IMR-90 (cell line): ENCODE results near the gene PPM1H. TPM values are rescaled to one million over a fixed set of nuclear protein-coding genes. Genes with fewer than 3 reads are reported as not detected.

ENCODE experiments used
- ATAC-seq: fragments of 200-7000 bp; cut with Tn5 transposase; 2 replicates; pipeline ENCODE4 v1.9.1; 2020; ENCODE audit warnings: low read depth, mild to moderate bottlenecking, moderate library complexity
- BruUV-seq: library from RNA; stranded (reverse); fragments of 400-500 nt; replicated peaks from 2 replicates; lab custom pipeline; 2021; lab: Mats Ljungman, UMichigan
- CTCF ChIA-PET: fragments of 300-600 bp; formaldehyde crosslinking; extraction: SDS; loops from one replicate; lab custom pipeline; 2021; ENCODE audit warnings: antibody characterized with exemption; lab: Yijun Ruan, JAX
- POLR2A ChIA-PET: fragments of 300-600 bp; sonication (Branson Sonifier 250); formaldehyde crosslinking; loops from one replicate; lab custom pipeline; 2022; ENCODE audit warnings: antibody characterized with exemption; ENCODE audit not compliant: unreplicated experiment; lab: Charles Lee
- DNase-seq: peaks from one replicate; pipeline ENCODE4 v3.0.0; 2013
- H2AFZ ChIP-seq: replicated peaks from 2 replicates; pipeline ENCODE3; 2013; ENCODE audit warnings: low read length, mild to moderate bottlenecking; ENCODE audit not compliant: poor library complexity
- H2AK5ac ChIP-seq: 2 replicates; pipeline ENCODE4 v1.6.1; 2013; ENCODE audit warnings: low read depth, low read length, inconsistent platforms
- H2AK9ac ChIP-seq: replicated peaks from 2 replicates; pipeline ENCODE3; 2013; ENCODE audit warnings: mild to moderate bottlenecking, low read depth, low read length, moderate library complexity; ENCODE audit not compliant: poor library complexity
- H2BK120ac ChIP-seq: 2 replicates; pipeline ENCODE4 v1.6.1; 2013; ENCODE audit warnings: low read depth, low read length, inconsistent platforms
- H2BK15ac ChIP-seq: 3 replicates; pipeline ENCODE4 v1.6.1; 2013; ENCODE audit warnings: low read depth, low read length, inconsistent platforms
- H2BK20ac ChIP-seq: 2 replicates; pipeline ENCODE4 v1.6.1; 2013; ENCODE audit warnings: low read depth, mild to moderate bottlenecking, inconsistent platforms, low read length, moderate library complexity
- H2BK5ac ChIP-seq: 2 replicates; pipeline ENCODE4 v1.6.1; 2013; ENCODE audit warnings: mild to moderate bottlenecking, low read depth, low read length, inconsistent platforms; ENCODE audit not compliant: poor library complexity, severe bottlenecking
- H3K14ac ChIP-seq: replicated peaks from 2 replicates; pipeline ENCODE4 v1.6.1; 2013; ENCODE audit warnings: low read depth, low read length, inconsistent platforms
- H3K18ac ChIP-seq: 2 replicates; pipeline ENCODE4 v1.6.1; 2013; ENCODE audit warnings: low read depth, low read length, control low read depth
- H3K23ac ChIP-seq: 2 replicates; pipeline ENCODE4 v1.6.1; 2013; ENCODE audit warnings: low read depth, low read length, inconsistent platforms
- H3K27ac ChIP-seq: 2 replicates; pipeline ENCODE4 v1.5.1; 2013; ENCODE audit warnings: mild to moderate bottlenecking, control low read depth, low read length; ENCODE audit not compliant: insufficient read depth
- H3K27me3 ChIP-seq: 2 replicates; pipeline ENCODE4 v1.6.1; 2013; ENCODE audit warnings: low read length; ENCODE audit not compliant: control insufficient read depth, insufficient read depth
- H3K36me3 ChIP-seq: 2 replicates; pipeline ENCODE4 v1.6.1; 2013; ENCODE audit warnings: low read length, mixed read lengths; ENCODE audit not compliant: control insufficient read depth, insufficient read depth
- H3K4ac ChIP-seq: 2 replicates; pipeline ENCODE4 v1.6.1; 2013; ENCODE audit warnings: low read depth, low read length, inconsistent platforms
- H3K4me1 ChIP-seq: 2 replicates; pipeline ENCODE4 v1.6.1; 2013; ENCODE audit warnings: low read length, mixed read lengths; ENCODE audit not compliant: control insufficient read depth, insufficient read depth
- H3K4me2 ChIP-seq: 2 replicates; pipeline ENCODE4 v1.6.1; 2013; ENCODE audit warnings: low read depth, mild to moderate bottlenecking, control low read depth, low read length, moderate library complexity
- H3K4me3 ChIP-seq: 2 replicates; pipeline ENCODE4 v1.5.1; 2013; ENCODE audit warnings: low read depth, mild to moderate bottlenecking, control low read depth, low read length, moderate library complexity; ENCODE audit not compliant: insufficient read depth
- H3K56ac ChIP-seq: 2 replicates; pipeline ENCODE4 v1.6.1; 2013; ENCODE audit warnings: low read length, inconsistent platforms; ENCODE audit not compliant: insufficient read depth; ENCODE audit errors: extremely low read depth
- H3K79me1 ChIP-seq, 2 experiments: 2 replicates each; pipeline ENCODE4 v1.6.1; 2013; ENCODE audit warnings: low read length in 2 of 2, inconsistent platforms in 1 of 2, low read depth in 1 of 2
- H3K9ac ChIP-seq: 2 replicates; pipeline ENCODE4 v1.6.1; 2013; ENCODE audit warnings: low read depth, low read length, control low read depth
- H3K9me1 ChIP-seq: 2 replicates; pipeline ENCODE4 v1.6.1; 2013; ENCODE audit warnings: low read length, inconsistent platforms; ENCODE audit not compliant: insufficient read depth
- H3K9me3 ChIP-seq: 2 replicates; pipeline ENCODE4 v1.6.1; 2013; ENCODE audit warnings: low read length; ENCODE audit not compliant: control insufficient read depth, insufficient read depth
- H4K20me1 ChIP-seq: 2 replicates; pipeline ENCODE4 v1.6.1; 2013; ENCODE audit warnings: low read length, inconsistent platforms; ENCODE audit not compliant: insufficient read depth
- H4K5ac ChIP-seq: 2 replicates; pipeline ENCODE4 v1.6.1; 2013; ENCODE audit warnings: mild to moderate bottlenecking, low read depth, low read length, control low read depth
- H4K8ac ChIP-seq, 2 experiments: 2 replicates each; pipeline ENCODE4 v1.6.1; 2013; ENCODE audit warnings: low read depth in 2 of 2, low read length in 2 of 2, control low read depth in 1 of 2, inconsistent platforms in 1 of 2
- H4K91ac ChIP-seq: 2 replicates; pipeline ENCODE4 v1.6.1; 2013; ENCODE audit warnings: low read depth, low read length, inconsistent platforms; ENCODE audit not compliant: insufficient read depth
- BHLHE40 ChIP-seq: fragments of 150-350 bp; IDR thresholded peaks from 2 replicates; pipeline ENCODE4 v1.6.1; 2016; ENCODE audit warnings: mild to moderate bottlenecking, low read depth, low read length
- CEBPB ChIP-seq: IDR thresholded peaks from 2 replicates; pipeline ENCODE4 v1.6.1; 2012; ENCODE audit warnings: low read depth, low read length, improper control_type of control experiment
- CHD1 ChIP-seq: IDR thresholded peaks from 2 replicates; pipeline ENCODE4 v1.6.1; 2012; ENCODE audit warnings: low read depth, low read length, improper control_type of control experiment
- FOS ChIP-seq: fragments of 150-350 bp; IDR thresholded peaks from 2 replicates; pipeline ENCODE4 v1.6.1; 2016; ENCODE audit warnings: low read depth, low read length
- MAFK ChIP-seq: IDR thresholded peaks from 2 replicates; pipeline ENCODE4 v1.6.1; 2012; ENCODE audit warnings: low read depth, low read length, improper control_type of control experiment
- MAZ ChIP-seq: IDR thresholded peaks from 2 replicates; pipeline ENCODE4 v1.6.1; 2012; ENCODE audit warnings: low read depth, mild to moderate bottlenecking, low read length, improper control_type of control experiment, moderate library complexity, borderline replicate concordance
- MXI1 ChIP-seq: IDR thresholded peaks from 2 replicates; pipeline ENCODE4 v1.6.1; 2012; ENCODE audit warnings: low read depth, mild to moderate bottlenecking, low read length, moderate library complexity, borderline replicate concordance
- NFE2L2 ChIP-seq: fragments of 150-350 bp; IDR thresholded peaks from 2 replicates; pipeline ENCODE4 v1.6.1; 2016; ENCODE audit warnings: low read depth, mild to moderate bottlenecking, low read length
- POLR2A ChIP-seq: IDR thresholded peaks from 2 replicates; pipeline ENCODE4 v1.6.1; 2012; ENCODE audit warnings: mild to moderate bottlenecking, low read depth, low read length
- RAD21 ChIP-seq: IDR thresholded peaks from 2 replicates; pipeline ENCODE4 v1.6.1; 2012; ENCODE audit warnings: low read length, improper control_type of control experiment
- RCOR1 ChIP-seq: IDR thresholded peaks from 2 replicates; pipeline ENCODE4 v1.6.1; 2012; ENCODE audit warnings: mild to moderate bottlenecking, low read length, improper control_type of control experiment; ENCODE audit not compliant: insufficient replicate concordance
- RFX5 ChIP-seq: IDR thresholded peaks from 2 replicates; pipeline ENCODE4 v1.8.0; 2012; ENCODE audit warnings: low read depth, mild to moderate bottlenecking, low read length, moderate library complexity
- SMC3 ChIP-seq: fragments of 150-350 bp; IDR thresholded peaks from 2 replicates; pipeline ENCODE4 v1.6.1; 2016; ENCODE audit warnings: low read depth, mild to moderate bottlenecking, antibody characterized with exemption, low read length, moderate library complexity
- USF2 ChIP-seq: fragments of 150-350 bp; IDR thresholded peaks from 2 replicates; pipeline ENCODE4 v1.6.1; 2017; ENCODE audit warnings: mild to moderate bottlenecking, antibody characterized with exemption, low read length, low read depth
- WGBS, 2 experiments: methylation state at CpG; one replicate each; pipeline versions ENCODE4 v1.1.5 to v1.1.7; 2013; ENCODE audit warnings: missing lambda C conversion rate in 2 of 2; ENCODE audit not compliant: insufficient read length in 1 of 2; ENCODE audit errors: extremely low coverage in 2 of 2; 5-methylcytosine and 5-hydroxymethylcytosine counted together
- dilution Hi-C: fragments of 300-500 bp; cut with HindIII; formaldehyde crosslinking; loops from one replicate; pipeline ENCODE4 v1.14.3; 2018; ENCODE audit warnings: low sequenced_read_pairs; ENCODE audit not compliant: unreplicated experiment
- in situ Hi-C: fragments of 300-500 bp; cut with MboI; formaldehyde crosslinking; loops from 3 replicates; pipeline ENCODE4 v1.14.3; 2019; ENCODE audit warnings: low sequenced_read_pairs, inconsistent platforms, mixed read lengths
- intact Hi-C: fragments of 100-400 bp; cut with micrococcal nuclease; formaldehyde crosslinking; loops from 2 replicates; pipeline ENCODE4 v1.10.0; 2022
- polyA plus RNA-seq, 3 experiments: library from polyadenylated mRNA; depleted of rRNA; stranded (reverse); fragments of >200 nt; gene quantifications; 2 replicates each; pipeline ENCODE4 v1.2.3, GENCODE V29; 2012; ENCODE audit warnings: low replicate concordance in 1 of 3
- total RNA-seq: library from RNA; depleted of rRNA; stranded (reverse); fragments of >200 nt; gene quantifications from 2 replicates; pipeline ENCODE4 v1.2.3, GENCODE V29; 2012
- TF ChIP-seq, protein P1 (sequence below): conservative IDR thresholded peaks from 2 replicates; pipeline ENCODE4 v1.5.1; 2012; ENCODE audit warnings: mild to moderate bottlenecking, low read depth, low read length, improper control_type of control experiment
- TF ChIP-seq, protein P2 (sequence below): fragments of 150-350 bp; IDR thresholded peaks from 2 replicates; pipeline ENCODE4 v1.6.1; 2016; ENCODE audit warnings: low read depth, mild to moderate bottlenecking, low read length, moderate library complexity, borderline replicate concordance

The PPM1H gene
- total and polyA plus RNA-seq, 2 of the 4 experiments (the other 2 are of a cell fraction) = 0.14 to 0.18 TPM

GRCh38 chr12:62933602-62934238 is 1.2 kb downstream of the PPM1H start:
- no peak overlapping the region for H2BK20ac ChIP-seq
- no peak overlapping the region for H4K8ac ChIP-seq
- TF ChIP-seq BHLHE40 = no peak
- TF ChIP-seq MAZ = no peak
- no peak for TF ChIP-seq FOS
- TF ChIP-seq, protein P1, sequence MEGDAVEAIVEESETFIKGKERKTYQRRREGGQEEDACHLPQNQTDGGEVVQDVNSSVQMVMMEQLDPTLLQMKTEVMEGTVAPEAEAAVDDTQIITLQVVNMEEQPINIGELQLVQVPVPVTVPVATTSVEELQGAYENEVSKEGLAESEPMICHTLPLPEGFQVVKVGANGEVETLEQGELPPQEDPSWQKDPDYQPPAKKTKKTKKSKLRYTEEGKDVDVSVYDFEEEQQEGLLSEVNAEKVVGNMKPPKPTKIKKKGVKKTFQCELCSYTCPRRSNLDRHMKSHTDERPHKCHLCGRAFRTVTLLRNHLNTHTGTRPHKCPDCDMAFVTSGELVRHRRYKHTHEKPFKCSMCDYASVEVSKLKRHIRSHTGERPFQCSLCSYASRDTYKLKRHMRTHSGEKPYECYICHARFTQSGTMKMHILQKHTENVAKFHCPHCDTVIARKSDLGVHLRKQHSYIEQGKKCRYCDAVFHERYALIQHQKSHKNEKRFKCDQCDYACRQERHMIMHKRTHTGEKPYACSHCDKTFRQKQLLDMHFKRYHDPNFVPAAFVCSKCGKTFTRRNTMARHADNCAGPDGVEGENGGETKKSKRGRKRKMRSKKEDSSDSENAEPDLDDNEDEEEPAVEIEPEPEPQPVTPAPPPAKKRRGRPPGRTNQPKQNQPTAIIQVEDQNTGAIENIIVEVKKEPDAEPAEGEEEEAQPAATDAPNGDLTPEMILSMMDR = no peak
- no peak for TF ChIP-seq USF2
- TF ChIP-seq SMC3 = no peak
- no peak for TF ChIP-seq CHD1
- TF ChIP-seq RAD21 = no peak
- TF ChIP-seq, protein P2, sequence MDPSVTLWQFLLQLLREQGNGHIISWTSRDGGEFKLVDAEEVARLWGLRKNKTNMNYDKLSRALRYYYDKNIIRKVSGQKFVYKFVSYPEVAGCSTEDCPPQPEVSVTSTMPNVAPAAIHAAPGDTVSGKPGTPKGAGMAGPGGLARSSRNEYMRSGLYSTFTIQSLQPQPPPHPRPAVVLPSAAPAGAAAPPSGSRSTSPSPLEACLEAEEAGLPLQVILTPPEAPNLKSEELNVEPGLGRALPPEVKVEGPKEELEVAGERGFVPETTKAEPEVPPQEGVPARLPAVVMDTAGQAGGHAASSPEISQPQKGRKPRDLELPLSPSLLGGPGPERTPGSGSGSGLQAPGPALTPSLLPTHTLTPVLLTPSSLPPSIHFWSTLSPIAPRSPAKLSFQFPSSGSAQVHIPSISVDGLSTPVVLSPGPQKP = no peak
- no peak for TF ChIP-seq MXI1
- TF ChIP-seq POLR2A = no peak
- TF ChIP-seq CEBPB = no peak
- no peak for TF ChIP-seq NFE2L2
- no peak for TF ChIP-seq MAFK
- no peak for TF ChIP-seq RFX5
- TF ChIP-seq RCOR1 = no peak
- CTCF ChIA-PET = interaction anchor here (1.0 to 1.5 kb wide), 3 partner anchors 11 to 135 kb away, joined by 3 to 6 read pairs (median 4); no protein-coding TSS in a partner anchor
- in situ Hi-C loops (no loop called here), dilution Hi-C loops (no loop called here), intact Hi-C loops (loop anchor here (1.0 to 10.0 kb wide), 2 partner anchors 120 to 349 kb away; no protein-coding TSS in a partner anchor)
- peak overlapping the region; percentile 80 for H3K4me2 ChIP-seq
- H3K79me1 ChIP-seq = no peaks in the 10 kb centered on the region
- peak overlapping the region; percentile 86 for H2AK9ac ChIP-seq
- BruUV-seq = no TSS peak
- H3K27me3 ChIP-seq = peaks cover 38% of the 10 kb centered on the region
- H3K18ac ChIP-seq = no peak overlapping the region
- POLR2A ChIA-PET = no interaction called here
- no peaks in the 10 kb centered on the region for H4K20me1 ChIP-seq
- no peak for DNase-seq
- no peaks in the 10 kb centered on the region for H3K9me3 ChIP-seq
- no peak overlapping the region for H2AK5ac ChIP-seq
- H4K5ac ChIP-seq = no peak overlapping the region
- 3% methylated on average over 5 of the region's 24 CpGs; no CpG with 5 or more reads in 1 of the 2 experiments for WGBS, 2 experiments
- peaks cover 2% of the 10 kb centered on the region; the same call in 1 of the 2 replicates for H3K4me1 ChIP-seq
- no peak overlapping the region for H3K27ac ChIP-seq
- H3K23ac ChIP-seq = peak overlapping the region; percentile 71
- H4K91ac ChIP-seq = no peak overlapping the region
- H2AFZ ChIP-seq = peak overlapping the region; percentile 95
- H3K56ac ChIP-seq = no peak overlapping the region
- no peak overlapping the region for H3K4ac ChIP-seq
- no peak overlapping the region for H2BK5ac ChIP-seq
- peak overlapping the region; percentile 60 for H3K4me3 ChIP-seq
- H2BK120ac ChIP-seq = no peak overlapping the region
- no peak overlapping the region for H3K14ac ChIP-seq
- H3K9me1 ChIP-seq = no peaks in the 10 kb centered on the region
- H3K9ac ChIP-seq = no peak overlapping the region
- H2BK15ac ChIP-seq = no peak overlapping the region
- no peak for ATAC-seq
- no peaks in the 10 kb centered on the region for H3K36me3 ChIP-seq
